Measurements from ENCODE around the gene FKBP15. TPM values are rescaled to one million over a fixed set of nuclear protein-coding genes. Genes with fewer than 3 reads are reported as not detected.

FKBP15 gene
- total and polyA plus RNA-seq, 2 of the 8 experiments (the other 6 are each of a cell fraction or from before 2014, with no cell fraction given) = 9.9 to 13.8 TPM

DNA sequence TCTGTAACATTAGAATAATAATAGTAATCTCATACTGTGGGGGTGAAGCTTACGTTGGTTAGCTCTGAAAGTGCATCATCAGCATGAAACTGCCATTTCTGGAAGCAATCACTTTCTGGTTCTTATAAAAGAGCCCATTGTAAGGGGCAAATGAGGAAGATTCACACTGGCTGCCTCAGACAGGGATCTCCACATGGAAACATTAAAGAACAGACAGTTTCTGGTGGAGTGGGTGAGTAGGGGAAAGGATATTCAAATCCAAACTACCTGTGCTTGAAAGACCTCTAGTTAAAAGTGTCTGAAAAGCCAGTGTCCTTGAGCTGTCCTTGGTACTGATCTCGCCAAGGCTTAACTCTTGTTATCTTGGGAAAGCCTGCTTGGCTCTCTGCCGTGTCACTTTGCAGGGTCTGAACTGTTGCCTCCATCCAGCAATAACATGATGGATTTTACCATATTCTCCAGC is 89.4 kb downstream of the FKBP15 start:
- Histone ChIP-seq H2BK15ac (ENCODE audit: low read length) (no peak overlapping the region), H2BK12ac (ENCODE audit: low read depth, low read length) (no peak overlapping the region), H3K56ac (replicated peaks; ENCODE audit: insufficient read length, low read depth, low read length) (no peak overlapping the region), H2BK20ac (ENCODE audit: low read length) (no peak overlapping the region), H3K9me3 (ENCODE audit: insufficient read depth in 2 of 2, low read depth in 1 of 2, low read length in 1 of 2) (no peaks in the 10 kb centered on the region), H3K23me2 (ENCODE audit: low read depth, low read length) (no peaks in the 10 kb centered on the region), H4K20me1 (replicated peaks in 1 of 2; ENCODE audit: control insufficient read depth in 1 of 2, insufficient read depth in 2 of 2, low read length in 2 of 2) (no peaks in the 10 kb centered on the region), H2BK120ac (replicated peaks; ENCODE audit: low read depth, low read length) (no peak overlapping the region), H3K27me3 (replicated peaks in 1 of 4; ENCODE audit: control insufficient read depth in 3 of 4, extremely low read depth in 1 of 4, insufficient read depth in 3 of 4, low read length in 3 of 4) (peaks cover 0 to 2% (median 0%) of the 10 kb centered on the region in 4 experiments; a peak in 1 of 7 replicates), H4K5ac (ENCODE audit: insufficient read length, low read depth, low read length) (no peak overlapping the region), H3K4me2 (ENCODE audit: insufficient read depth in 1 of 2, low read depth in 2 of 2, low read length in 2 of 2) (no peak overlapping the region), H3K79me2 (ENCODE audit: control insufficient read depth in 1 of 2, insufficient read depth in 2 of 2, low read length in 2 of 2) (no peaks in the 10 kb centered on the region), H2AFZ (ENCODE audit: low read length) (no peak overlapping the region), H3K36me3 (ENCODE audit: control insufficient read depth in 2 of 4, insufficient read depth in 4 of 4, low read length in 3 of 4) (no peaks in the 10 kb centered on the region), H3K79me1 (ENCODE audit: low read depth, low read length) (no peaks in the 10 kb centered on the region), H3K18ac (ENCODE audit: extremely low read depth, low read length) (no peak overlapping the region), H2AK5ac (ENCODE audit: low read depth, low read length) (no peak overlapping the region), H3K4ac (replicated peaks; ENCODE audit: insufficient read length, low read depth, low read length) (no peak overlapping the region), H3K14ac (ENCODE audit: insufficient read length) (no peak overlapping the region), H2BK5ac (ENCODE audit: low read depth, low read length) (no peak overlapping the region), H3K4me1 (replicated peaks in 1 of 4; ENCODE audit: control insufficient read depth in 3 of 4, insufficient read depth in 4 of 4, low read length in 3 of 4) (no peaks in the 10 kb centered on the region), H4K91ac (replicated peaks; ENCODE audit: insufficient read length, low read length) (no peak overlapping the region), H3K27ac (ENCODE audit: low read depth, low read length) (no peak overlapping the region), H3K4me3 (ENCODE audit: extremely low read depth in 1 of 4, insufficient read depth in 2 of 4, low read depth in 3 of 4, low read length in 4 of 4) (no peak overlapping the region), H4K8ac (ENCODE audit: extremely low read depth, insufficient read depth, low read length) (no peak overlapping the region), H3K23ac (ENCODE audit: insufficient read length) (no peak overlapping the region), H3K9ac (replicated peaks in 1 of 4; ENCODE audit: extremely low read depth in 1 of 4, low read depth in 3 of 4, low read length in 3 of 4) (no peak overlapping the region)
- POLR2A ChIA-PET (ENCODE audit: partially characterized antibody) = interaction anchor here (1.0 kb wide), 1 partner anchor 18 kb away, joined by 3 read pairs; no protein-coding TSS in a partner anchor
- CTCF ChIA-PET (ENCODE audit: partially characterized antibody) = interaction anchor here (0.9 to 1.7 kb wide), 6 partner anchors 8 to 209 kb away, joined by 3 to 7 read pairs (median 4); no protein-coding TSS in a partner anchor
- 42% methylated on average over 3 of the region's 3 CpGs; no CpG with 5 or more reads in 1 of the 2 experiments for WGBS, 2 experiments (ENCODE audit: extremely low coverage in 1 of 2, insufficient coverage in 1 of 2, insufficient read length in 1 of 2, insufficient replicate concordance in 2 of 2, low coverage in 1 of 2, low lambda C conversion rate in 2 of 2, missing lambda C conversion rate in 1 of 2)
- DNase-seq (ENCODE audit: low read depth in 1 of 2, low spot score in 2 of 2) = peak in 1 of 2 experiments; percentile 49
- TF ChIP-seq KDM4A (IDR thresholded peaks at IDR 0.05; ENCODE audit: low read depth, low read length, severe bottlenecking) (no peak), SIN3A (conservative IDR thresholded peaks at IDR 0.05 in 1 of 2, IDR thresholded peaks at IDR 0.05 in 1 of 2; ENCODE audit: low read depth in 1 of 2, low read length in 2 of 2) (0 out of 4 replicates have a peak, but pooled peaks of 1 of the 2 experiments have one; percentile 54), NRF1 (IDR thresholded peaks at IDR 0.05; ENCODE audit: low read depth, low read length) (no peak), MAFK (IDR thresholded peaks at IDR 0.05; ENCODE audit: low read depth, low read length) (peak; percentile 35)
- FAIRE-seq = peak; percentile 81

Measured in H1 (cell line).